ENCODE measurements around the gene DNAJC17. TPM values are rescaled to one million over a fixed set of nuclear protein-coding genes. Genes with fewer than 3 reads are reported as not detected.

DNAJC17 gene
- total RNA-seq, 2 experiments from 2014 or later, result 24.2 to 39.9 TPM

DNA sequence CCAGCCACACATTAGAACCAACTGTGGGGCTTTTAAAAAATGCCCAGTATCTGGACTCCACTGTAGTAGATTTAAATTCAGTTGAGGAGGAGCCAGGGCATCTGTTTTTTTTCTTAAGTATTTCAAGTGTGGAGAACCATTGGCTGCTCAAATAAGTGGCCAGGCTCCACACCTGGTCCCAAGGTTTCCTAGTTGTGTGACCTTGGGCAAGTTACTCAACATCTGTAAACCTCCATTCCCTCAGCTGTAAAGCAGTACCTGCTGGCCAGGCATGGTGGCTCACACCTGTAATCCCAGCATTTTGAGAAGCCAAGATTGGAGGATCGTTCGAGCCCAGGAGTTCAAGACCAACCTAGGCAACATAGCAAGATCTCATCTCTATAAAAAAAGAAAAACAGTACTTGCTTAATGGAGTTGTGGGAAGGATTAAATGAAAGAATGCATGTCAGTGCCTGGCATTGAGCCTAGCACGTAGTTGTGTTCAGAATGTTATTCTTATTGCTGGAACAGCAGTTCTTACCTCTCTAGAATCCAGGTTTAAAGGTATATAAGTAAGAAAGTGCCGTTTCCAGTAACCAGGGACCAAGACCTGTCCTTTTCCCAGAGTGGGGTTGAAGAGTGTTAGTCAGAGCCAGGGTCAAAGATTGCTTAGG, 19.3 kb upstream of the DNAJC17 start:
- BruUV-seq (replicated peaks), result no TSS peak
- Histone ChIP-seq H3K9me3 (ENCODE audit: low read length) (no peaks in the 10 kb centered on the region), H3K4me1 (ENCODE audit: insufficient read depth, low read length, poor library complexity, severe bottlenecking) (no peaks in the 10 kb centered on the region), H3K27ac (ENCODE audit: low read depth, low read length, poor library complexity, severe bottlenecking) (no peak overlapping the region), H3K4me3 (ENCODE audit: low read depth, low read length, poor library complexity, severe bottlenecking) (no peak overlapping the region), H3K9me2 (ENCODE audit: insufficient read depth, low read length) (no peaks in the 10 kb centered on the region), H4K20me1 (ENCODE audit: insufficient read depth, low read length) (no peaks in the 10 kb centered on the region), H2AFZ (ENCODE audit: low read length) (no peak overlapping the region), H3K79me2 (ENCODE audit: insufficient read depth, low read depth, low read length) (no peaks in the 10 kb centered on the region), H3K4me2 (ENCODE audit: low read length) (no peak overlapping the region), H3K36me3 (ENCODE audit: insufficient read depth, low read length) (no peaks in the 10 kb centered on the region)
- ChIA-PET CTCF (ENCODE audit: unreplicated experiment) (no interaction called here), POLR2A (no interaction called here)
- intact Hi-C loops (cut with micrococcal nuclease; ENCODE audit: unreplicated experiment), result no loop called here
- DNase-seq (ENCODE audit: low spot score), result no peak
- TF ChIP-seq EZH2phosphoT487 (IDR thresholded peaks at IDR 0.05; ENCODE audit: borderline replicate concordance, low read depth, low read length), result no peak
- TF ChIP-seq, protein P1, sequence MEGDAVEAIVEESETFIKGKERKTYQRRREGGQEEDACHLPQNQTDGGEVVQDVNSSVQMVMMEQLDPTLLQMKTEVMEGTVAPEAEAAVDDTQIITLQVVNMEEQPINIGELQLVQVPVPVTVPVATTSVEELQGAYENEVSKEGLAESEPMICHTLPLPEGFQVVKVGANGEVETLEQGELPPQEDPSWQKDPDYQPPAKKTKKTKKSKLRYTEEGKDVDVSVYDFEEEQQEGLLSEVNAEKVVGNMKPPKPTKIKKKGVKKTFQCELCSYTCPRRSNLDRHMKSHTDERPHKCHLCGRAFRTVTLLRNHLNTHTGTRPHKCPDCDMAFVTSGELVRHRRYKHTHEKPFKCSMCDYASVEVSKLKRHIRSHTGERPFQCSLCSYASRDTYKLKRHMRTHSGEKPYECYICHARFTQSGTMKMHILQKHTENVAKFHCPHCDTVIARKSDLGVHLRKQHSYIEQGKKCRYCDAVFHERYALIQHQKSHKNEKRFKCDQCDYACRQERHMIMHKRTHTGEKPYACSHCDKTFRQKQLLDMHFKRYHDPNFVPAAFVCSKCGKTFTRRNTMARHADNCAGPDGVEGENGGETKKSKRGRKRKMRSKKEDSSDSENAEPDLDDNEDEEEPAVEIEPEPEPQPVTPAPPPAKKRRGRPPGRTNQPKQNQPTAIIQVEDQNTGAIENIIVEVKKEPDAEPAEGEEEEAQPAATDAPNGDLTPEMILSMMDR (conservative IDR thresholded peaks at IDR 0.05; ENCODE audit: low read length), result no peak

DNA sequence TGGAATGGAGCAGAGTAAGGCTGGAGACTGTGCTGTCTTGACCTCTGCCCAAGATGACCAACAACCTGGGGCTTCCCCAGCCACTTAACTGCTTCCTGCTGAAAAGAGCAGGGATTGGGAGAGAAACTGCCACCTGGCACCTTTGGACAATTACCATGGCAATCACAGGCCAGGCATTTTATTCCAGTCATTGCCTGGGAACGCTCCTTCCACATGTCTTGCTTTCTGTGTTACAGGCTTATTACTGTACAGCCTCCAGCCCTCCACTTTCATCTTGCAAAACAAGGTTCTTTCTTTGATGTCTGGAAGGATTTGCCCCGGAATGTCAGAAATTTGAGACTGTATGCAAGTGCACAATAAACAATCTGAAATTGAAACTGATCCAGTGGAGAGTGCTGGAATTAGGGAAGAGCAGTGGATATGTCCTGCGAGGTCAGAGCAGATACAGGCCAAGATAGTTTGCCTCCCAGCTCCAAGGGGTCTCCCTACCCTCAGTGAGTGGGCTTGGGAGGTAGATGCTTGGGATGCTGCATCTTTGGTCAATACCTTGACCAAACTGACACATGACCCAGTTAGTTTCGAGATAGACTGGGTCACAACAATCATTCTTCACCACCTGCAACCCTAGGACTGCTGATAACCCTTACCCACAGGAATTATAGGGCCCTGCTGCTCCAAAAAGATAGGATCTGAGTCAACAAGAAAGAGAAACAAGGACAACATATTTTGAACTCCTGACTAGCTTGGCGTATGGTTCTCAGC, 18.6 kb upstream of the DNAJC17 start:
- ChIA-PET CTCF (ENCODE audit: unreplicated experiment) (no interaction called here), POLR2A (interaction anchor here (0.6 kb wide), 1 partner anchor 25 kb away, joined by 4 read pairs; no protein-coding TSS in a partner anchor)
- no peaks in the 10 kb centered on the region for H3K4me1 ChIP-seq (ENCODE audit: insufficient read depth, low read length, poor library complexity, severe bottlenecking)
- no peak overlapping the region for H3K27ac ChIP-seq (ENCODE audit: low read depth, low read length, poor library complexity, severe bottlenecking)
- H3K9me3 ChIP-seq (ENCODE audit: low read length), result no peaks in the 10 kb centered on the region
- H3K36me3 ChIP-seq (ENCODE audit: insufficient read depth, low read length), result no peaks in the 10 kb centered on the region
- H3K4me2 ChIP-seq (ENCODE audit: low read length), result no peak overlapping the region
- H3K9me2 ChIP-seq (ENCODE audit: insufficient read depth, low read length), result no peaks in the 10 kb centered on the region
- no peak overlapping the region for H3K4me3 ChIP-seq (ENCODE audit: low read depth, low read length, poor library complexity, severe bottlenecking)
- no peak for DNase-seq (ENCODE audit: low spot score)
- H3K79me2 ChIP-seq (ENCODE audit: insufficient read depth, low read depth, low read length), result no peaks in the 10 kb centered on the region
- no peaks in the 10 kb centered on the region for H4K20me1 ChIP-seq (ENCODE audit: insufficient read depth, low read length)
- no peak for TF ChIP-seq EZH2phosphoT487 (IDR thresholded peaks at IDR 0.05; ENCODE audit: borderline replicate concordance, low read depth, low read length)
- TF ChIP-seq, protein P1 (conservative IDR thresholded peaks at IDR 0.05; ENCODE audit: low read length), result no peak
- intact Hi-C loops (cut with micrococcal nuclease; ENCODE audit: unreplicated experiment), result no loop called here
- H2AFZ ChIP-seq (ENCODE audit: low read length), result no peak overlapping the region
- no TSS peak for BruUV-seq (replicated peaks)

Measured in OCI-LY7 (cell line).